Activated CD8-positive, alpha-beta memory T cell treated with anti-CD3 and anti-CD28 coated beads, Interleukin-2, amount 50 U/mL, for 24 hours (primary cell): ENCODE data around the gene ESPNL.

Source experiments
- DNase-seq: peaks from one replicate; pipeline ENCODE4 v3.0.0-alpha.2; 2020; ENCODE audit errors: extremely low read depth

The ESPNL gene

DNA sequence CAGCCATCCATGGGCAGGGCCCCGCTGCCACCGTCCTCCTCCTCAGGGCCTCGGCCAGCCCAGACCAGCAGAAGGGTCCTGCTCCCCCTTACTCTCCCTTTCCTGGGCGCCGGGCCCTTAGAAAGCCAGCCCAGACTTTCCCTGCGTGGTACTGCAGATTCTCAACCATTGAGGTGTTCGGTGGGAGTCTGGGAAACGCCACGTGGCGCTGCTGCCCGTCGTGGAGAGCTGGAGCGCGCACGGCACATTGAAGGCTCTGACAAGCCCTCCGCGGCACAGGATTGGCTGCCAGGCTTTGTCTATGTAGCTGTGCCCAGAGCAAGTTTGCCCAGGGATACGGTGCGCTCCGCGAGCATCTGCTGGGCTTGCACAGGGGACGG is 27.9 kb downstream of the ESPNL start:
- DNase-seq, result no peak

DNA sequence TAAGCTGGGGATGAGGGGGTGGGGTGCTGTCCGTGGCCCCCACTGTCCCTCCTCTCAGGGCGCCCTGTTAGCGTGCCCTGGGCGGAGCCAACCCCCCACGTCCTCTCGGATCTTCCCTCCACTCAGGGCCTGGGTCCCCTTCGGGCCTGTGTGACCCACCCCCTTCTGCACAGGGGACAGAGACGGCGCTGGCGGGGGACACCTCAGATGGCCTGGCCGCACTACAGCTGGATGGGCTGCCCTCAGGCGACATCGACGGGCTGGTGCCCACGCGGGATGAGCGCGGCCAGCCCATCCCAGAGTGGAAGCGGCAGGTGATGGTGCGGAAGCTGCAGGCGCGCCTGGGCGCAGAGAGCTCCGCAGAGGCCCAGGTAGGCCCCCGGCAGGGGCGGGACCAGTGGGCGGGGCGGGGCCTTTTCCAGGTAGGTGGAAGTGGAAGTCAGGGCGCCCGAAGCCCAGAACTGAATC is 28.4 kb downstream of the ESPNL start:
- no peak for DNase-seq

DNA sequence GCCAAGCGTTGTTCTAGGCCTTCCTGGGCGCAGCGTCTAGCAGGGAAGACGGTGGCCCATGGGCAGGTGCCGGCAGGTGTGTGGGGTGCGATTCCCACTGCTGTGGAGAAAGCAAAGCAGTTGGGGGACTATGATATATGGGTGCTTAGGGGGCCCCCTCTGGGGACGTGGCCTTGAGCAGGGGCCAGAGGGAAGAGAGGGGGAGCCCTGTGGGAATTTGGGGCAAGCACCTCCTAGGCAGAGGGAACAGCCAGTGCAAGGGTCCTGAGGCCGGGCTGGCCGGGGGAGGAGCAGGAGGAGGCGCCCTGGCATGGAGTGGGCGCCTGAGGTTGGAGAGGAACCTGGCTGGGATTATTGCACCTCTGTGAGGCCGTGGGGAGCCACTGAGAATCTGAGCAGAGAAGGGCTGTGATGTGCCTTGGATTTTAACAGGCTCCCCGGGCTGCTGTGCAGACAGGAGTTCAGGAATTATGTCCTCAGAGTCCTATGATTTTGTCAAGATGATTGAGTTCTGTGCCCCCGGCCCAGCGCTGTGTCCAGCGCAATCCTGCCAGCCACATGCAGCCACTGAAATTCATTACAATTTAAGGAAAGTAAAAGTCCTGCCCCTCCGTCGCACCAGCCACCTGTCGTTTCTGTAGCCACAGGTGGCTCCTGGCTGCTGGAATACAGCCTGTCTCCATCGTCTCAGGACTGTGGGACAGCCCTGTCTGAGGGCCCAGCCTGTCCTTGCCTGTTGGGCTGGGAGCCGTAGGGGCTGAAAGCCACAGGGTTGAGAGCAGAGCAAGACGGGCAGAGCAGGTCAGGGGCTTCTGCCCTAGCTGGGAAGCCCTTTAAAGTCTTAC is 29.2 kb downstream of the ESPNL start:
- DNase-seq, result no peak

DNA sequence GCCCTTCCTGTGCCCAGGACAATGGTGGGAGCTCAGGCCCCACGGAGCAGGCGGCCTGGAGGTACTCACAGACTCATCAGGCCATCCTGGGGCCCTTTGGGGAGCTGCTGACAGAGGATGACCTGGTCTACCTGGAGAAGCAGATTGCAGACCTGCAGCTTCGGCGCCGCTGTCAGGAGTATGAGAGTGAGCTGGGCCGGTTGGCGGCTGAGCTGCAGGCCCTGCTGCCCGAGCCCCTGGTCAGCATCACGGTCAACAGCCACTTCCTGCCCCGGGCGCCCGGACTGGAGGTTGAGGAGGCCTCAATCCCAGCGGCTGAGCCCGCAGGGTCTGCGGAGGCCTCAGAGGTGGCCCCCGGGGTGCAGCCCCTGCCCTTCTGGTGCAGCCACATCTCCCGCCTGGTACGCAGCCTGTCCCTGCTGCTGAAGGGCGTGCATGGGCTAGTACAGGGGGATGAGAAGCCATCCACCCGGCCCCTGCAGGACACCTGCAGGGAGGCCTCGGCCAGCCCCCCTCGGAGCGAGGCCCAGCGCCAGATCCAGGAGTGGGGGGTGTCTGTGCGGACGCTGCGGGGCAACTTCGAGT is 30.1 kb downstream of the ESPNL start:
- DNase-seq, result no peak

DNA sequence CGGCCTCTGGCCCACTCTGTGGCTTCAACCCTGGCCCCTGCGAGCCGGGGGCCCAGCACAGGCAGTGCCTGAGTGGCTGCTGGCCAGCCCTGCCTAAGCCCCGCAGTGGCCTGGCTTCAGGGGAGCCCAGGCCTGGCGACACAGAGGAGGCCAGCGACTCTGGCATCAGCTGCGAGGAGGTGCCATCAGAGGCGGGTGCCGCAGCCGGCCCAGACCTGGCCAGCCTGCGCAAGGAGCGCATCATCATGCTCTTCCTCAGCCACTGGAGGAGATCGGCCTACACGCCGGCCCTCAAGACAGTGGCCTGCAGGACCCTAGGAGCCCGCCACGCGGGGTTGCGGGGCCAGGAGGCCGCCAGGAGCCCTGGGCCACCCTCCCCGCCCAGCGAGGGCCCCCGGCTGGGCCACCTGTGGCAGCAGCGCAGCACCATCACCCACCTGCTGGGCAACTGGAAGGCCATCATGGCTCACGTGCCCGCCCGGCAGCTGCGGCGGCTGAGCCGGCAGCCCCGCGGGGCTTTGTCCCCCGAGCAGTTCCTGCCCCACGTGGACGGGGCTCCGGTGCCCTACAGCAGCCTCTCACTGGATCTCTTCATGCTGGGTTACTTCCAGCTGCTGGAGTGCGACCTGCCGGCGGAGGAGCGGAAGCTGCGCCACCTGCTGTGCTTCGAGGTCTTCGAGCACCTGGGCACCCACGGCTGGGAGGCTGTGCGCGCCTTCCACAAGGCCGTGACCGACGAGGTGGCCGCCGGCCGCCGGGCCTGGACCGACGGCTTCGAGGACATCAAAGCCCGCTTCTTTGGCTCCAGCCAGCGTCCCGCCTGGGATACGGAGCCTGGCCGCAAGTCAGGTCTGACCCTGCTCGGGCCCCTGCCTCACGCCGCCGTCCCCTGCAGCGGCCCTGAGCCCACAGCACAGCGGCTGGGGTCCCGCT is 30.8 kb downstream of the ESPNL start:
- DNase-seq, result no peak

DNA sequence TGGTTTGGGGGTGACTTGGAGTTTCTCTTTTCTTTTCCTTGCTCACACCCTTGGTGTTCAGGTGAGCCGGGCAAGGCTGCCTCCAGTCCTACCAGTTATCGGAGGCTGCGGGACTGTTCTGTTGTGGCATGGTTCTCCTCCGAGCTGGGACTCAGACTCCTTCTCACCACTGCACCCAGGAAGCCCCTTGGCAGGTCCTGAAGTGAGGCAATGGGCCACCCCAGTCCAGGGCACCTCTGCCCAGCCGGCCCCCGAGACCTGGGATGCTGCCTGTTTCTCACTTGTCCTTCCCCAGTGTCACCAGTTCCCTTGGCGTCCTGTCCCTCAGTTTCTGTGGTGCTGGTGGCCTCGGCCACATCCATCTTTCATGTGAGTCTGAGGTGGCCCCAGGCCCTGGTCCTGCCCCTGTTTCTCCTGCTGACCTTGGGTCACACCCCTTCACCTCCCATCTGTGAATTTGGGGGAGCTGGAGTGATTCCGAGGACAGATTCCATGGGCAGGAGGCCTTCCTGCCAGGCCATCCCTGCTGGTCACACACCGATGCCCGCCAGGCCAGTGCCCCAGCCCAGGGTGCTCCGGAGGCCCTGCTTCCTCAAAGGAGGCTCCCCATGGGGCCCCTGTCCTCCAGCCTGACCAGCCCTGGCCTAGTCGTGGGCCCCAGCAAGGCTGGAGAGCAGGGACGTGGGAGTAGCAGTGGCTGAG is 31.8 kb downstream of the ESPNL start:
- no peak for DNase-seq

DNA sequence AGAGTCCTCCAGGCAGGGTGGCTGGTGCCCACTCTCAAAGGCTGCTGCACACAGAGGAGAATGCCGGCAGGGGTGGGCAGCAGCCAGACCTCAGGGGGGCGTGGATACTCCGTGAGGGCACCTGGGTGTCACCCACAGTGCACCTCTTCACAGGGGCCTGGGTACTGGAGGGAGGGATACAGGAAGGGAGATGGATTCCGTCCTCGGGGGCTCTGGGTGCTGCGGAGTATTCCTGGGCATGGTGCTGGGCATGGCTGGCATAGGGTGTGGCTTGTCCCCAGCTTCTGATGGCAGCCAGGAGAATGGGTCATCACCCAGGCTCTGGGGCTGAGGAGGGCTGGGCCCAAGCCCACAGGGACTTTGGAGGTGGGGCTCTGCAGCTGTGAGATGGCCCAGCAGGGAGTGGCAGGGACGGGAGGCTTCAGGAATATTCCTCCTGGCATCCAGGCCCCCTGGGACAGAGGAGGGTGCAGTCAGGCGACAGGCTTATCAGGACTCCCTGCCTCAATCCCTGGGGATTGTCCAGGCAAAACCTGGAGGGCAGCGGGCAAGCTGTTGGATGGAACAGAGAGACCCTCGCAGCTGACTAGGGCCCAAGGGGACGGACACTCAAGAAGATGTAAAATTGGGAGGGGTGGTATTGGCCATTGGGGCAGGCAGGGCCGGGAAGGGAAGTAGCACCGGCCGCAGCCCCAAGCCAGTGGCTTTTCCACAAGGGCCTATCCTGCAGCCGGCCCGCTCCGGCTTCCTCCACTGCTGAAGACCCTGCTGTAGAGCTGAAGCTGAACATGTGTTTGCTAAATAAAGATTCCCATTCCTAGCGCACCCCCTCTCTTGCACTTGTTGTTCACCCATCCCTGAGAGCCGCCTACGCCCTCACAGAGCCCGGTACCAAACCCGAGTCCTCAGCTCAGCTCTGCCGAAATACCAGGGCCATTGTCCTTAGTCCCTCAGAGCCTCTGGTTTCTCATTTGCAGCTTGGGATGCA is 32.6 kb downstream of the ESPNL start:
- no peak for DNase-seq

DNA sequence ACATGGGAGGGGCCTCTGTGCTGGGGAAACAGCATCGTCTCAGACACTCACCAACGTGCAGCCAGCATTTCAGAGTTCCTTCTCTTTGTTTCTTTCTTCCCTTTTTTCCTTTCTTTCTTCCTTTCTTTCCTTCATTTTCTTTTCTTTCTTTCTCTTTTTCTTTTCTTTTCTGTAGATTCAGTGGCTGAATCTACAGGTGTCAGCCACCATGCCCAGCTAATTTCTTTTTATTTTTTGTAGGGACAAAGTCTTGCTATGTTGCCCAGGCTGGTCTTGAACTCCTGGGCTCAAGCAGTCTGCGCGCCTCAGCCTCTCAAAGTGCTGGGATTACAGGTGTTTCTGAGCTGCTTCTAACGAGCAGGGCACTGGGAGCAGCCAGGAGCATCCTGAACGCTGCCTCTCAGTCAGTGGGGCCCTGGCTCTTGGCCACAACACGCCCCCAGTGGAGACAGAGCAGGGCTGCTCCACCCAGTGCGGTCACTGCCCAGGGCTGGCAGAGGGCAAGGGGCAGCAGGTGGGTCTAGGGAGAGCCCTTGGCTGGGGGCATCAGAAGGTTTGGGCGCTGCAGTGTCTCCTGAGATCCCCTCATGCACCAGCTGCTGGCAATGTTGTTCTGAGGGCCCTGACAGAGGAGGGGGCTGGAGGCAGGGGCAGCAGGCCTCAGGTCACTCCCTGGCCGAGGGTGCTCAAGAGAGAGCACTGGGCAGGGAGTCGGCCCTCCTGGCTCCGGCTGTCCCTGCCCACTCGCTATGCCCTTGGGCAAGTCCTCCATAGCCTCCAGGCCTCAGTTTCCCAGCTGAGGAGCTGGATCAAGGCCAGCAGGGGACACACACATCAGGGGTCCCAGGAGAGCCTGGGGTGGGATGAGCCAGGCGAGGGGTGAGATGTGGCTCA is 33.6 kb downstream of the ESPNL start:
- no peak for DNase-seq

DNA sequence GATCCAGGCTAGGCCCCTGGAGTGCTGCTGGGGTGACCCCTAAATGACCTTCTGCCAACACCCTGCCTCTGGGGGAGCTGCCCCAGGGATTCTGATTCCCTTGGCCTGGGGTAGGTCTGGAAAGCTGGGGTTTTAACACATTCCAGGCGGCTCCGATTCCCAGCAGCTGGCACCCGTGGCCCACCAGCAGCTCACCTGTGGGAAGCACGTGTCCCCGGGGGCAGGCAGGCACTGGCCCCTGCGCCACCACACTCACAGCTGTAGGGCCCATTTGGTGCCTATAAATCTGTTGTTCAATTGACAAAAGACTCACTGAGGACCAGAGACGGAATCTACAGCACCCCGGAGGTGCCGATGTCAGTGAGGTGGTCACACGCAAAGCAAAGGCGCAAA is 34.2 kb downstream of the ESPNL start:
- DNase-seq, result no peak

DNA sequence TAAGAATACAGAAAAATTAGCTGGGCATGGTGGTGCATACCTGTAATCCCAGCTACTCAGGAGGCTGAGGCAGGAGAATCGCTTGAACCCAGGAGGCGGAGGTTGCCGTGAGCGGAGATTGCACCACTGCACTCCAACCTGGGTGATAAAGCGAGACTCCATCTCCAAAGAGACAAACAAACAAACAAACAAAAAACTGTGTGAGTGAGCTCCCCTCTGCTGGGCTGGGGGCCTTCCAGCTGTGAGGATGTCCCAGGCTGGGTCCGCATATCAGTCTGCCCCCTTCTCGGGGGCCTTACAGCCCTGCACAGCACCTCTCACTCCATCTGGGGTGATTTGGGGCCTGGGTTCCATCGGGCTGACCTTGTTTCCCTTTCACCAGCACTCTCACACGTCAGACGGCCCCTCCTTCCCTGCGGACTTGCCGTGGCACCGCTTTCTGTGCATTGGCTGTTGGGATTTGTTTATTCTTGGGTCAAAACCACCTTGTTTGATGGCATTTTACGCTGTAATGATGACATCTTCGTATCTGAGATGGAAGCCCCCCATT is 35.5 kb downstream of the ESPNL start:
- no peak for DNase-seq

DNA sequence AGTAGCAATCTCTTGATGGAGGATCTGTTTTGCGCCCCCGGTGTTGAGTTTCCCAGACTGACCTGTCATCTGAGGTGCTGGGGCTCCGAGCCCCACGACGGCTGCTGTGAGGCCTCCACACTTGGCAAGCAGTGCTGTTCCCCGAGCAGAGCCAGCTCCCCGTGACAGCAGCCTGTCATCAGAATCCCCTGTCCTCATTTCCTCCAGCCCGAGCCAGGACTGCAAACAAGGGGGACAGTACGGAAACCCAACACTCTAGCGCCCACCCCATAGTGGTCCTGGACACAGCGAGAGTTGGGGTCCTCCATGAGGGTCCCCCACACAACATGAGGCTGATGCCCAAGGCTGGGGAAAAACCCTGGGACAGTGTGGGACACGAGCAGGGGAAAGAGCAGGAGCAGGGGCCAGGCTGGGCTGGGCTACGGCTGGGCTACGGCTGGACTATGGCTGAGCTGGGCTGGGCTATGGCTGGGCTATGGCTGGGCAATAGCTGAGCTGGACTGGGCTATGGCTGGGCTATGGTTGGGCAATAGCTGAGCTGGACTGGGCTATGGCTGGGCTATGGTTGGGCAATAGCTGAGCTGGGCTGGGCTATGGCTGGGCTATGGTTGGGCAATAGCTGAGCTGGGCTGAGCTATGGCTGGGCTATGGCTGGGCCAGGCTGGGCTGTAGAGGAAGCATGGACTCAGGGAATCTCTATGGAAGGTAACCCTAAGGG is 36.8 kb downstream of the ESPNL start:
- DNase-seq, result no peak

DNA sequence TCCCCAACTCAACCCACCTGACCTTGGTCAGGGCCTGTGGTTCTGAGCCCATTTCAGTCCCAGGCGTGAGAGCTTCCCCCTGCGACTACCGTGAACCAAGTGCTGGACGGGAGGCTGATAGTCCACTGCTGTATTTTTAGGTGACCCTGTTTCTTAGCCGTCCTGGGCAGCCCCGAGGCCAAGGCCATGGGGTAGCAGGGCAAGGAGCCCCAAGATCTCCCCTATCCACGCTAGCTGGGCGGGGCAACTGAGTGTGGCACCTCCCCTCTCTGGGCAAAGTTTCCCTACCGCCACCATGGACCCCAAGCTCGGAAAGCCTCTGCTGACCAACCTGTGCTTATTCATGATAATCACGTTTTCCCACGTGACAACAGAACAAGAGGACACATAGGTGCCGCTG is 37.7 kb downstream of the ESPNL start:
- DNase-seq, result no peak

DNA sequence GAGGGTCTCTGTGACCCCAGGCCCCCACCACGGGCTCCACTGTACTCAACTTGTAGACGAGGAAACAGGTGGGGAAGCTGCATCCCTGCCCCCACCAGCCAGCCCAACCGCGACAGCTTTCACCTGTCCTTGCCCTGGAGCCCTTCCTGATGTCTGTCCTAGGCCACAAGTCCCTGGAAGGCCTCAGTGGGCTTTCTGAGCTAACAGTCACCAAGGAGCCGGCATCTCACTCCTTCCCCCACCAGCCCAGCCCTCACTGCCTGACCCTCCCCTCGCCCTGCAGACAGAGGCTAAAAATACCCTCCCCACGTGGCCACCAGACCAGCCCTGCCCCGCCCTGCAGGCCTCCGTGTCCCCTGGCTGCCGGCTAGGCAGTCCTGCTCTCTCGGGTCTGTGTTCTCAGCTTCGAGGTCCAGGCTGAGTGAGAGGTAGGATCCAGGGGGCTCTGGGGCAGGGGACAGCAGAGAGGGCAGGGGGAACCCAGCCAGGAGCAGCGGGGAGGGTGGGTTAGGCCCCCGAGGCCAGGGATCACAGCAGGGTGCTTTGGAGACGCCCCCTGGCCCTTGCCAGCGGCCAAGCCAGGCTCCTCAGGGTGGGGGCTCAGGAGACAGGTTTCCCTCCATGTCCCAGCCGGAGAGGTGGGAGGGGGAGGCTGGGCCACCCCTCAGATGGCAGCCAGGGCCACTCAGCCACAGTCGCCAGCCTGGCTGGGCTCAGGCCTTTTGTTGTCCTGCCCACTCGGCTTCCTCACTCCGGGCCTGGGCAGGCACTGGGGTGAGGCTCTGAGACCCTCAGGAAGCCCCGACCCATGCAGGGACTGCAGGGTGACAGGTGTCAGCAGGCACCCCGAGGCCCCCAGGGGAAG is 38.4 kb downstream of the ESPNL start, which contains the start of gene KLHL30:
KLHL30 (plus strand) TSS at position 338 of the 865 bp plus-strand sequence. CDS start 2,087 bp downstream, outside the sequence.
- no peak for DNase-seq

DNA sequence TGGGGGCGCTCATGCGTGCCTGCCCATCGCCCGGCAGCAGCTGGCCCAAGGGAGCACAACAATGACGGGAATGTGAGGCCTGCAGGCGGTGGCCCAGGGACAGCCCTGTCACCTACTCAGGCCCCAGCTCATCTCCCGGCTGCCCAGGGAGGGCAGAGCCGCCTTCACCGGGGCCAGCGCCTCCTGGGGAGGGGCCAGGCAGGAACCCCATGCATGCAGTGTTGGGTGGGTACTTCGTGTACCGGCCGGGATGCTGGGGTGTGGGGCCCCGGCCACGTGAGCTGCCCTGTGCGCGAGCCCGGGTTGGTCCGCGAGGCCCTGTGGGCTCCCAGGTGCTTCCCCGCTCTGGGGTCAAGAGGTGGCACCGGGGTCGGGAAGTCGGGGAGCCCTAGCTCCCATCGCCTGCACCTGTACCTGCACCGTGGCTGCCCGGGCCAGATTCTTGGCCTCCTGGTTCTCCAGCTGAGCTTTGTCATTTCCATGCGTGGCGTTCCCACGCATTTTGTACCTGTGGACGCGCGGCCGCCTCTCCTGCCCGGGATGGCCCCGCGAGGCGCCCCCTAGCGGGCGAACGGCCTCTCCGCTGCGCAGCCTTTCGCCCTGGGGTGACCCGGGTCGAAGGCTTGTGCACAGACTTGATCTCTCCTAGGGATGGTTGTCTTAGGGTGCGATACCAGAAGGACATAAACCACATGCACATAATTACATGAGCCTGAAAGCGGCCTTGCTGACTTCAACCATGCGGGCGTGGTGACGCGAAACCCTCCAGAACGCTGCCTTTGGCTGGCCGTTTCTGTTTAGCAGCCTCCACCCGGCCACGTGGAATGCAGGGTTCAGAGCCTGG is 39.3 kb downstream of the ESPNL start:
- DNase-seq, result no peak

DNA sequence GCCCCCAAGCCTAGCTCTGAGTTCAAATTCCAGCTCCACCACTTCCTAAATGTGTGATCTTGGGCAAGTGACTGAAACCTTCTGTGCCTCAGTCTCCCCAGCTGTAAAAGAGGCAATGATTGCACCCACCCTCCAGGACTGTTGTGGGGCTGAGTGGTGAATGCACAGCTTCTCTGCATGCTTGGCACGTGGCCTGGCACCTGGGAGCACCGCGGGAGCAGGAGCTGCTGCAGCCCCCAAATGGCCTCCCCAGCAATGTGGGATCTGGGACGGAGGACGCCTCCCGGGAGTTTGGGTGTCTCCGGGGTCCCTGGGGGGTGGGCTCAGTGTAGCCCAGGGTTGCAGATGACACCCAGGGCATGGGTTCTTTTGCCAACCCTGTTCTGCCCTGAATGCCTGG is 39.9 kb downstream of the ESPNL start:
- no peak for DNase-seq

DNA sequence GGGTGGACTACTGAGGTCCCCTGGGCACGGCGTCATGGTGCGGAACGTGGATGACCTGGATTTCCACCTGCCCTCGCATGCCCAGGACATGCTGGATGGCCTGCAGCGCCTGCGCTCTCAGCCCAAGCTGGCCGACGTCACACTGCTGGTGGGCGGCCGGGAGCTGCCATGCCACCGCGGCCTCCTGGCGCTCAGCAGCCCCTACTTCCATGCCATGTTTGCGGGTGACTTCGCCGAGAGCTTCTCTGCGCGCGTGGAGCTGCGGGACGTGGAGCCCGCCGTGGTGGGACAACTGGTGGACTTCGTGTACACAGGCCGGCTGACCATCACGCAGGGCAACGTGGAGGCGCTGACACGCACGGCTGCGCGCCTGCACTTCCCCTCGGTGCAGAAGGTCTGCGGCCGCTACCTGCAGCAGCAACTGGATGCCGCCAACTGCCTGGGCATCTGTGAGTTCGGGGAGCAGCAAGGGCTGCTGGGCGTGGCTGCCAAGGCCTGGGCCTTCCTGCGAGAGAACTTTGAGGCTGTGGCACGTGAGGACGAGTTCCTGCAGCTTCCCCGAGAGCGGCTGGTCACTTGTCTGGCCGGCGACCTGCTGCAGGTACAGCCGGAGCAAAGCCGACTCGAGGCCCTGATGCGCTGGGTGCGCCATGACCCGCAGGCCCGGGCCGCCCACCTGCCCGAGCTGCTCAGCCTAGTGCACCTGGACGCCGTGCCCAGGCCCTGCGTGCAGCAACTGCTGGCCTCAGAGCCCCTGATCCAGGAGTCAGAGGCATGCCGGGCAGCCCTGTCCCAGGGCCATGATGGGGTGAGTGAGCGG is 40.8 kb downstream of the ESPNL start:
- DNase-seq, result no peak
